Stimulated activated naive CD4-positive, alpha-beta T cell (primary cell): ENCODE measurements around the gene LCNL1.

Source experiments
- DNase-seq, 6 experiments: peaks; one replicate each; lab custom pipeline; 2025; lab: John Stamatoyannopoulos, UW

Gene LCNL1

DNA sequence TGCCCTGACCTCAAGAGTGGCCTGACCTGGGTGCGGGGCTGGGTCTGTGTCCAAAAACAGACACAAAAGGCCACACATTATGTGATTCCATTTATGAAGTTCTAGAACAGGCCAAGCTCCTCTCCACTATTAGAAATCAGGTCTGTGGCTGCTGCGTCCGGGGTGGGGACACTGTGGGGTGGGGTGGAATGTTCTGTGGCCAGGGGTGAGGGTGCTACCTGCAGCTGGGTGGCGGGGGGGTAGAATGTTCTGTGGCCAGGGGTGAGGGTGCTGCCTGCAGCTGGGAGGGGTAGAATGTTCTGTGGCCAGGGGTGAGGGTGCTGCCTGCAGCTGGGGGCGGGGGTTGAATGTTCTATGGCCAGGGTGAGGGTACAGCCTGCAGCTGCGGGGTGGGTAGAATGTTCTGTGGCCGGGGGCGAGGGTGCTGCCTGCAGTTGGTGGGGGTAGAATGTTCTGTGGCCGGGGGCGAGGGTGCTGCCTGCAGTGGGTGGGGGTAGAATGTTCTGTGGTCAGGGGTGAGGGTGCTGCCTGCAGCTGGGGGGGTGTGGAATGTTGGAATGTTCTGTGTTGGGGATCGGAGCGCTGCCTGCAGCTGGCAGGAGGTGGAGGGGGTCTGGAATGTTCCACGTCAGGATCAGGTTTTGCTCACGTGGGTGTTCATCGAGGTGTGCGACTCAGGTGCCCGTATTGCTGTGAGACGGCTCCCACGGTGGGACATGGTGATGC, 22.4 kb upstream of the LCNL1 start:
- DNase-seq, result no peak

- DNase-seq, result no peak
Measured at GRCh38 chr9:136960938-136961275, 21.9 kb upstream of the LCNL1 start.

GRCh38 chr9:136961279-136962065, 21.3 kb upstream of the LCNL1 start:
- no peak for DNase-seq

DNA sequence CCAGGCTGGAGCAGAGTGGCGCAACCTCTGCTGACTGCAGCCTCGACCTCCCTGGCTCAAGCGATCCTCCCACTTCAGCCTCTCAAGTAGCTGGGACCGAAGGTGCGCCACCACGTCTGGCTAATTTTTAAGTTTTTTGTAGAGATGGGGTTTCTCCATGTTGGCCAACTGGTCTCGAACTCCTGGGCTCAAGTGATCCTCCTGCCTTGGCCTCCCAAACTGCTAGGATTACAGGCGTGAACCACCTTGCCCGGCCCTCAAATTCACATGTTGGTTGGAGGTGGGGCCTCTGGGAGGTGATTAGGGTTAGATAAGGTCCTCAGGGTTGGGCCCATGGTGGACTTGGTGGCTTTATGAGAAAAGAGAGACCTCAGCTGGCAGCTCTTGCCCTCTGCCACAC, 20.6 kb upstream of the LCNL1 start:
- DNase-seq, result no peak

- no peak for DNase-seq
Measured at GRCh38 chr9:136962701-136963248, 20.0 kb upstream of the LCNL1 start.

DNA sequence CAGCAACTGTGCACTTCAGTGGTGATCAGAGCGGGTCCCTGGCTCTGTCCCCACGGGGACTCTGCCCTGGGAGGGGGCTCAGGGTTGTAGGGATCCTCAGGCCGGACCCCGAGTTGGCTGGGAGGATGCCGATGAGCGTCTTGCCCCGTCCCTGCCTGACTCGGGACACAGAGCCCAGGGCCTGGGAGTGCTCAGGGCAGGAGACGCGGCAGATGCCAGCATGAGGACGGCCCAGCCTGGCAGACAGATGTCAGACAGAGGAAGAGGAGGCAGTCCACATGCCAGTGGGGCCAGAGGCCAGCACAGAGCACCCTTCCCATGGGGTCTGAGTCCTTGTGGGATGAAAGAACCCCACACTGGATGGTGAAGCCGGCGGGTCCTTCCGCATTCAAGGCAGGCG, 19.5 kb upstream of the LCNL1 start:
- DNase-seq, result no peak

DNA sequence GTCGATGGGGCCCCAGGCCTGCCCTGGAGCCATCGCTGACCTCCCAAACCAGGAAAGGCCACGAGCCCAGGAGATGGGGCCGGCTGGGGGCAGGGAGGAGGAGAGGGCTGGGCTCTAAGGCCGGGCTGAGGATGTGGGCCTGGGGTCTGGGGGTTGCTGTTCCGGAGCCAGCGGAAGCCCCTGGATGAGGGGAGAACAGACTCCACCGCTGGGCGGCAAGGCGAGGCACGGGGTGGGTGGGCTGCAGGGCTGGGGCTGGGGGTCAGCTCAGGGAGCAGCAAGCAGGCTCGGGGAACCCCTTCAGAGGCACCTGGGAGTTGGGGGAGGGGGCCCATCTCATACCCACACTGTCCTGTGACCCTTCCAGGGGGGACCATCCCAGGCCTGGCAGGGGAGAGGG, 19.0 kb upstream of the LCNL1 start:
- DNase-seq, result no peak

GRCh38 chr9:136964171-136964689, 18.6 kb upstream of the LCNL1 start:
- no peak for DNase-seq

DNA sequence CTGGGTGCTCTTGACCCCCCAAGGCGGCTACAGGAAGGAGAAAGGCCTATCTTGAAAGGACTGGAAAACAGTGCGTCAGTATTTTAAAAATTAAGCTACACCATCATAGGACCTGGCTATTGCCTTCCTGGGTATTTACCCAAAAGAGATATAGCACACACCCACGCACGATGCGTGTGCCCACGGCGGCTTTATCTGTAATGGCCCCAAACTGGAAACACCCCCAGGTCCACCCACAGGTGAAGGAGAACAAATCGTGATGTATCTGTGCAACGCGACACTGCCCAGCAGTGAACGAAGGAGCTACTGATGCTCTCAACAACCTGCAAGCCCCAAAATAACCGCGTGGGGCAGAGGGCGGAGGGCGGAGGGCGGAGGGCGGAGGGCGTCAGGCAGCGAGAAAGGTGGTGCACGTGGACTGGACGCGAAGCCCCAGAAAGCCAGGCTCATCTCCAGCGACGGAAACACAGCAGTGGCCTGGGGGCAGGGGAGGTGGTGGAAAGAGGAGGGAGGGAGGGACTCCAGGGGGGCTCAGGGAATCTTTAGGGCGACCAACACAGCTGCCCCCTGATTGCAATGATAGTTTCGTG, 17.9 kb upstream of the LCNL1 start:
- no peak for DNase-seq

- DNase-seq, result no peak
Measured at GRCh38 chr9:136965771-136966484, 16.9 kb upstream of the LCNL1 start.

DNA sequence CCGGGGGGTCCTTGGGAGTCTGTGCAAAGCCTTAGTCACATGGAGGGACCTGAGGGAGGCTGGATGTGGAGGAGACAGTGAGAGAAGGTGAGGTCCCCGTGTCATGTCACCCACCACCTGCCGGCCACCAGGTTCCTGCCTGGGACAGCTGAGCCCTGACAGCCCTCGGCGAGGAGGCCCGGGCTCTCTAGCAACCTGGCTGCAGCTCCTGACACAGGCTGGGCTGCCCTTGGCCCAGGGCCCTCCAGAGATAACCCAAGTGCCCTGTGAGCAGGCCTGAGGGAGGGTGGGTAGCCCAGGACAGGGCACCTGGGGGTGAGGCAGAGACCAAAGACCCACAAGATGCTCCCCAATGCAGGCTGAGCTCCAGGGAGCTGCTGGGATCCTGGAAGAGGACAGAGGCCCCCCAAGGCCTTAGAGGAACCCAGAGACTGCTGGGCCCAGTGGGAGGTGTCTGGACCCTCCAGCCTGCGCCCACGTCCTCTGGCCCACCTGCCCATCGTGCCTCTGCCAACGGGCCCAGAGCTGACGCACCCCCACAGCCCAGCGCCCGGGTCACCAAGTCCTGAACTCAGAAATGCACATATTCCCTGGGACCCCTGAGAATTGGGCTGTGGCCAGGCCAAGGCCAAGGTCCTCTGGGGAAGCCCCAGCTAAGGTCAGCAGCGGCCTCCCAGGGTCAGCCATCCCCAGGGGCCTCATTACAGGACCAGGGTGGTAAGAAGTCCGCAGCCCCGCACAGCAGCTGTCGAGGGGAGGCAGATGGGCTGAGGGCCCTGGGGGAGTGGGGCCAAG, 14.3 kb upstream of the LCNL1 start:
- DNase-seq, result no peak

GRCh38 chr9:136969150-136969549, 13.6 kb upstream of the LCNL1 start:
- no peak for DNase-seq

- DNase-seq, result no peak
Measured at GRCh38 chr9:136969774-136970173, 13.0 kb upstream of the LCNL1 start.

DNA sequence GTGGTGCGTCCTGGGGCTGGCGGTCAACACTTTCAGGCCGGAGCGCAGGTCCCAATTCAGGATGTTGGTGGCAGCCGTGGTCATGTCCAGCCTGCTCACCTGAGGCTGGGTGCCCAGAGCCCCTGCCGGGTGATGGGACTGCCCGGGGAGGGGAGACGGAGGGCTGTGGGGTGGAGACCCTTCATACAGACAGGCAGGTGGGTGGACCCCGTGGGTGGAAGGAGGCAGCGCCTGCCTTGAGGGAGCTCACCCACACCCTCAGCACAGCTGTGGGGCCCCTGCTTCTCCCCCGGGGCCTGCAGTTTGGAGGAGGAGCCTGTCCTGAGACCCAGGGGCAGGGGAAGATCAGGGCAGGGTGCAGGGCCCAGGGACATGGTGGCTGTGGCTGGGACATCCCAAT, 12.4 kb upstream of the LCNL1 start:
- DNase-seq, result no peak

DNA sequence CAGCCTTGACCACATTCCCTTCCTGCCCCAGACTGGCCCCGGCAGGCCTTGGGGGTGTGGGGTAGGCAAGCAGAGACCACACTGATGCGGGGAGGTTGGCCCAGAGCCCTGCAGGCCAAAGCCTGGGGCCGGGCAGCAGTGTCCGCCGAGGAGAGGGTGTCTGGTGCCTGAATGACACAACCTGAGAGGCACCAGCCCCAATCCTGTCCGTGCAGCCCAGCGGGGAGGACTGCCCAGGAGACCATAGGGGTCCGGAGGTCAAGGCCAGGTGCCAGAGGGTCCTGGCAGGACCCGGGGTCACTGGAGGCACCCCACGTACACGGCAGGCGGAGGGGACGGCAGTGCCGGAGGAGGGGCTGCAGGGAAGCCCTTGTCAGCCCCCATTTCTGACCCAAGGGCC, 11.0 kb upstream of the LCNL1 start:
- DNase-seq, result no peak

DNA sequence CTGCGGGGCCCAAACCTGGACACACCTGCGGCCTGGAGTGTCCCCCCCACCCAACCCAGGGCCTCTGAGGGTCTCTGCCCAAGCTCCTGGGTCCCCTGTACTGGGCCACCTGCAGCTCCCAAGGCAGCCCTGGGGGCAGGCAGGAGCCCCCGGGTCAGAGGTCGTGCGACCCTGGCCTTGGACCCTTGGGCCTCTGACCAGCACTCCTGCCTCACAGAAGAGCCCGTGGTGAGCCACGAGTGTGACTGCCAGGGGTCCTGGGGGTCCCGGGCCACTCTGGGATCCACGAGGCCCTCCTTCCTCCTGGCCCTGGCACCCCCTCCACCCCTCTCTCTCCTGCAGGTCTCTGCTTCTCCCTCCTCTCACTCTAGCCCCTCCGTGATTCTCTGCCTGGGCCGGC, 10.5 kb upstream of the LCNL1 start:
- no peak for DNase-seq

GRCh38 chr9:136972743-136973142, 10.1 kb upstream of the LCNL1 start:
- DNase-seq, result no peak

DNA sequence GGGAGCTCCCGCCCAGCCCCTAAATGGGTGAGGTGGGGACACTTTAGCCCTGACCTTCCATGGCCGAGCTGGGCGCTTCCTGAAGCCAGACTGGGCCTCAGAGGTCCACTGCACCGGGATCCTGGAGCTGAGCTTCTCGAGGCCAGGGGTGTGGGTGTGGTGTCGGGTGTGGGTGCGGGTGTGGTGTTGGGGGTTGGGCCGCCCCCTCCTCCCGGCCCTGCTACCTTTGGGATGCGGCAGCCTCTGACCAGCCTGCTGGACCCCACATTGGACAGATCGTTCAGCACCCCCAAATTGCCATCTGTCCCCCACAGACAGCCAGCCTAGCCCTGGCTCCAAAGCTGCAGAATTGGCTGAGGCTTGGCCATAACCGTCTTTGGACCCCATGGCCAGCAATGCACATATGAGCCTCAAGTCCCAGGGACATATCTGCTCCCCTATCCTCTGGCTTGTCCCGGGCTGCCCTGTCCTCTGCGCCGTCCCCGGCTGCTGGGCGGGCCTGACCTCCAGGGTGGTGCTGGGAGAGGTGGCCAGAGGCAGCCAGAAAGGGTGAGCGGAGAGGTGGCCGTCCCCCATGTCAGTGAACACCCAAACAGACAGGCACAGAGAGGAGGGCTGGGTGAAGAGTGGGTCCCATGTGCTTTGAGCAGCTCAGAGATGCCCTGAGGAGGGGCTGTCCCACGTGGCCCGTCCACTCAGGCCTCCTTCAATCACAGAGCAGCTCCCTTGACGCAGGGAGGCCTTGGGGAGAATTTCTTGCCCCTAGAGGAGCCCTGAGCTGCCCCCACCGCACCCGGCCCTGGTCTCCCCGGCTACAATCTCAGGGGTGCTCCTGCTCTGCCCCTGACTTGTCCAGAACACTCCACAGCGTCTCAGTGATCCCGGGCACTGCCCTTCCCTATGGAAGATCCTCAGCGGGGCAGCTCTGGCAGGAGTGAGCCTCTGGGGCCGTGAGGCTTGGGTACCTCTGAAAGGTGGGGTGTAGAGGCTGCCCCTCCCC, 8.9 kb upstream of the LCNL1 start:
- no peak for DNase-seq

DNA sequence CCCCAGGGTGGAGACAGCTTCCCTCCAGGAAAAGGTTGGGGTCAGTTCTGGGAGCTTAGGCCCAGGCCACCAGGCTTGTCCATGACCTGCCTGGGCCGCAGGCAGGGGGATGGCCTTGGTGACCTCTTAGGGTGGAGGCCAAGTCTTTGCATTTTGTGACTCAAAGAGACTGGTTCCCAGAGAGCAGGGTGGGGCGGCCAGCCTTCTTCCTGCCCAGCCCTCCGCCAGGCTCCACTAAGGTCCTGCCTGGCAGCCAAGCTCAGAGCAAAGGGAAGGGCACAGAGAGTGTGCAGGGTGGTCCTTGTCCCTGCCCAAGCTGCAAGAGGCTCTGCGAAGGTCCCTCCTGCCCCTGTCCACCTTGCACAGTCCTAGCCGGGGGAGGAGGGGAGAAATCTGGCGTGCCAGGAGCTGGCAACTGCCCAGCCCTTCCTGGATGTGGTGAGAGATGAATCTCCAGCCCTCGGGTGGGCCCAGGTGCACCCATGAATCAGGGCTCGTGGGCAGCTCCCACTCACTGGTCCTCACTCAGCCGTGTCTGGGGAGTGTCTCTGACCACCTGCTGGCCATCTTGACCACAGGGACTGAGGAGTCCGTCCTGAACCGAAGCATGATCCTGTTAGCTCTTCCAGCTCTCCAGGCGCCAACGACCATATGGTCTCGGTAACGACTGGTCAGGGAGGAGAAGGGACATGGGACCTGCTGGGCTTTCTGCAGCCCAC, 7.8 kb upstream of the LCNL1 start:
- no peak for DNase-seq
